GM18867 (cell line): ENCODE results near the gene ALK.

Experiments
- ATAC-seq: cut with Tn5 transposase; IDR thresholded peaks from one replicate; pipeline ENCODE4 v1.9.1; 2021; ENCODE audit warnings: mild to moderate bottlenecking, moderate library complexity; ENCODE audit not compliant: unreplicated experiment

The ALK gene

DNA sequence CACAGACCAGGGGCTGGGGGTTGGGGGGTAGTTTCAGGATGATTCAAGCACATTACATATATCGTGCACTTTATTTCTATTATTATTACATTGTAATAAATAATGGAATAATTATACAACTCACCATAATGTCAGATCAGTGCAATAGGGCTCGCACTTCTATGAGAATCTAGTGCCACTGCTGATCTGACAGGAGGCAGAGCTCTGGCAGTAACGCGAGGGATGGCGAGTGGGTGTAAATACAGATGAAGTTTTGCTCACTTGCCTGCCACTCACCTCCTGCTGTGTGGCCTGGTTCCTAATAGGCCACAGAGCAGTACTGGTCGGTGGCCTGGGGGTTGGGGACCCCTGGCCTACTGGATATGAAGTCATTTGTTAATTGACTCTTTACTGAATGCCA, 615.6 kb downstream of the ALK start:
- no peak for ATAC-seq

DNA sequence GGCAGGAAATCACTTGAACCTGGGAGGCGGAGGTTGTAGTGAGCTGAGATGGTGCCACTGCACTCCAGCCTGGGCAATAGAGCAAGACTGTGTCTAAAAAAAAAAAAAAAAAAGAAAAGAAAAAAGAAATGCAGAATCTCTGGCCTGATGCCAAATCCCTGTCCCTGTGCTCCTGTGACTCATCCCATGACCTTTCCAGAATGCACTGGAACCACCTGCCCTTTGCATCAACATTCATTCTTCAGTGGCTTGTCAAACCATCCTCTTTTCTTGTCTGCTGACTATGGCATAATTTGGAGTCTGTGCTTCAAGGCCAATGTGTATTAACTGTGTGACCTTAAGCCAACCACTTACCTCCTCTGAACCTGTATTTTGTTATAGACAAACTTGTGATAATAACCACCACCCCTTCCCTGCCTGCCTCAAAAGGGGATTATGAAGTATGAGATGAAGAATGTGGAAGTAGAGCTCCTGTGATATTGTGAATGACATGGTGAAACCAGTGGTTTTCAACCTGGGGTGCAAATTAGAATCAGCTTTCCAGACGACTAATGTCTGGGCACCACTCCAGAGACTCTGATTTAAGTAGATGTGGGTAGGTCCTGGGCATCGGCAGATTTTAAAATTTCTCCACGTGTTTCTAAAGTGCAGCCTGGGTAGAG, 616.9 kb downstream of the ALK start:
- no peak for ATAC-seq

- ATAC-seq = no peak
These were observed 624.8 kb downstream of the ALK start for GRCh38 chr2:29296585-29296984.

- no peak for ATAC-seq
These were observed 625.5 kb downstream of the ALK start for GRCh38 chr2:29295845-29296244.

GRCh38 chr2:29293830-29294438, 627.5 kb downstream of the ALK start:
- no peak for ATAC-seq

DNA sequence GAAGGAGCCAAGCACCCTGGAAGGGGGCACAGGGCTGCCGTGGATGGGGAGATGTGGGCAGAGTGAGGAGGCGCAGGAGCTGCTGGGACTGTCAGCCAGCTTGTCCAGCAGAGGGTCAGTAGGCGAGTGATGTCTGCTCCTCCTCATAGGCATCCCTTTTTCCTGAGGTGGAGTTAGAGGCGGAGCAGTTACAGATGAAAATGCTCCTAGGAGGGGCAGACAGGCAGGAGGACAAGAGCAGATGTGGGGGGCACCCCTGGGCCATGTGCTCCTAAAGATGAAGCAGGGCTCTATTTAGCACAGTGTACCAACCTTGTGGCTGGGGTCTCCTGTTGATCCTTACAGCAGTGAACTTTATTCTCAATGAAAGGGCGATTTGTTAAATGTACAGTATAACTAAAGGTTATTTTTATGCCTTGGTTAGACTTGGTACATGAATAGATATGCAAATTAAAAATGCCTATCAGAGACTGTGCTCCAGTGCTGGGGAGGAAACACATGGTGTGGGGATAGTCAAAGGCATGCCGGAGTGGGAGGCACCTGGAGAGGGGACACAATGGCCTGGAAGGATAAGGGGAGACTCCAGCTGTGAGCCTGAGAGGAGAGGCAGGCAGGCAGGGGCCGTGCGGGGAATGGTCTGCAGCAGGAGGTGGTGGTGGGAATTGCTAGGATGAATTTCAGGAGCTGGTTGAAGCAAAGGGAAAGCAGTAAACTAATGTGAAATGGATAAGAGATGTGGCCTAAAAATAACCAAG, 630.9 kb downstream of the ALK start:
- no peak for ATAC-seq

DNA sequence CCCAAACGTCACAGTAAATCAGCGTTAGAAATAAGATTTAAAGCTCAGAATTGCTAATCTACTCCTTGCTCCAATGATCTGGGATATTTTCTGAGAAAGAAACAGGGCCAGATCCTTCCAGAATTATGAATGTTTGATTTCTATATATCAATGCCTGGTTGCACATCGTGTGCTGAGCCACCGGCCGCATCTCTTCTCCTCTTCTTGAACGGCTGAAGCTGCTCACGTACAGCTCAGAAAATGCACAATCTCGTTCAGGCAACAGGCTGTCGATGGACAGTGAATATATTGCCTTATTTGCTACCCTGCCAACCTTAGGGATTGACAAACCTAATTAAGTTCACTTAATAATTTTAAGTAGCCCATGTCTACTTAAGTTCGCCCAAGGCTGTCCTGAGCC, 636.7 kb downstream of the ALK start:
- ATAC-seq = no peak

DNA sequence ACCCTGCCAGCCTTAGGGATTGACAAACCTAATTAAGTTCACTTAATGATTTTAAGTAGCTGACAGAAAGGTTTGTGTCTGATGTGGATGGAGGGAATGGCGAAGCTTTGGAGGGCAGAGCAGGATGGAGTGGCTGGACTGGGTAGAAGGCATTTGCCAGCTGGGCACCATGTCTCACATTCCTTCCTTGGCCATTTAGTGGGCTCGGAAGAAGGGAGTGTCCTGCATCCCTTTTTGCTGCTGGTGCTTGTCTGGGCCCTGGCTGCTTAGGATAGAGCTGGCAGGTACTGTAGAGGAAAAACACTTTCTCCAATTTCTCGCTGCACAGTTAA, 639.5 kb downstream of the ALK start:
- no peak for ATAC-seq

- ATAC-seq = no peak
These were observed 640.1 kb downstream of the ALK start for GRCh38 chr2:29281086-29281915.

DNA sequence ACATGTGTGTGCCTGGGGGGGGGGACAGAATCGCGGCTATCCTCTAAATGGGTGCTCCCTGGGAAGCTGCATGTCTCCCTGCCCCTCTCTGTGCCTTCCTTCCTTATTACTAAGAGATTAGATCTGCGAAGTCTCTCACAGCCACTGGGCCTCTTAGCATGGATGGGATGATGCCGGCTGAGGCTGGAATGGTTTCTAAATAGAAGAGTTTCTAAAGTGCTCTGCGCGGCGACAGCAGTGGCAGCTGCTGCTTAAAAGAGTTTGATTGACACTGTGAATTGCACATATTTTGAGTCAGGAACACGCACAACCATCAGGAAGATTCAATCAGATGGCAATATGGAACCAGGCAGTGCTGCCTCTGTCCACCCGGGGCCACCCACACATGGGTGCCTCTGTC, 642.4 kb downstream of the ALK start:
- no peak for ATAC-seq

DNA sequence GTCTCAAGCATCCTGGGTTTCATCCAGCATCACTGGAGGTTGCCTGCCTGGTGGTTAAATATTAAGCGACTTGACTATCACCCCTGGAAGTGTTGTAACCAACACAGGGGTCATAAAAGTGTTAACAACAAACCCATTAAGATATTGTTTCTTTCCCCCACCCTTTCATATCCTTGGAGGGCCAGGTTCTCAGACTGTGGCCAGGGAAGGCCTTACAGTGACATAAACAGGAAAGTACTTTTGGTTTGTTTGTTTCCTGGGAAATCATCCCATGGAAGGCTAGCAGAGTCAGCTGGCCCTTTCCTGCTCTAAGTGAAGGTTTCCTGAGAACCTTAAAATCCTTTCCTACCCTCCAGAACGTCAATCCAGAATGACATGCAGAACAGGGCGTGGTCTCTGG, 645.2 kb downstream of the ALK start:
- ATAC-seq = no peak

- no peak for ATAC-seq
These were observed 646.2 kb downstream of the ALK start for GRCh38 chr2:29275186-29275585.

GRCh38 chr2:29273685-29274611, 647.4 kb downstream of the ALK start:
- ATAC-seq = no peak

DNA sequence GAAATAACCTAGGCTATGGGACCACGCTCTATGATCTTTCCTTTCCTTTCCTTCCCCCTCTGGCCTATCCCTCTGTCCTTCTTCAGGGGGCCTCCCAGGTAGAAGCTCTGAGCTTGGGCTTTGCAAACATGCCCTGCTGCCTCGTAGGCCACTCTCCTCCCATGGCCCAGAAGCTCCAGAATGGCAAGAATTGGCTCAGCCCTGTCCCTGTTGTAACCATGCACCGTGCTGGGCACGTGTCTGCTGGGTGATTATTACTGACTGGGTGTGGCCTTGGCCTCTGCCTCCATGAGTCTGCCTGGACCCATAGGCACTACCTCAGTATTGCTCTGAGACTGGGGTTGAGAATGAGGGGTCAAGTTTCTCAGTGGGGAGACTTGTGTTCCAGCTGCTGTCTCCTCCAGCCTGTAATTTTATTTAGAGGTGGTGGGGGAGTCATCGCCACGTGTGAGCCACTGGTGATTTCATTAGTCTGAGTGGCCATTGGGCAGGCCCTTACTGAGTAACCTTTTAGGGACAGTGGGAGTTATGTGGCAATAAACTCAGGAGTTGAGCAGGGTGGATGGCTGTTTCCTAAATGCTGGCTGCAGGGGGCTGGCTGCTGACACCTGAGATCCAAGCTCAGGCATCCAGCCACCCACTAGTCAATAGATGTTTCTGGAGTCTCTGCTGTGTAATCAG, 648.2 kb downstream of the ALK start:
- no peak for ATAC-seq

DNA sequence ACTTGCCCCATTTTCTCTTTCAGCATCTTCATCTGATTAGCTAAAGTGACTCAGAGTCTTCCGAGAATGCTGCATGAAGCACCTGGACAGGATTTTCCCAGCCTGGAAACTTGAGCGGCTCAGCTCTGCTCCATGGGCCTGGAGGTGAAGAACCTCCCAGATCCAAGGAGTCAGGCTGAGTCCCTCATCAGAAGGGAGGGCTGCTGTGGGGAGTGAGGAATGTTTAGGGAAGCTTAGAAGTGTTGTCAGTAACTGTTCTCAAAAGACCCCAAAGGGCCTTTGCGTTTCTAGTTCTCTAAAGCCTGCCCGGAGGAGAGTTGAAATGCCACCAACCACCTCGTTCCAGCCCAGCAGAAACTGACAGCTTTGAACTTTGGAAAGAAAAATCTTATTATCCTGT, 649.1 kb downstream of the ALK start:
- no peak for ATAC-seq

DNA sequence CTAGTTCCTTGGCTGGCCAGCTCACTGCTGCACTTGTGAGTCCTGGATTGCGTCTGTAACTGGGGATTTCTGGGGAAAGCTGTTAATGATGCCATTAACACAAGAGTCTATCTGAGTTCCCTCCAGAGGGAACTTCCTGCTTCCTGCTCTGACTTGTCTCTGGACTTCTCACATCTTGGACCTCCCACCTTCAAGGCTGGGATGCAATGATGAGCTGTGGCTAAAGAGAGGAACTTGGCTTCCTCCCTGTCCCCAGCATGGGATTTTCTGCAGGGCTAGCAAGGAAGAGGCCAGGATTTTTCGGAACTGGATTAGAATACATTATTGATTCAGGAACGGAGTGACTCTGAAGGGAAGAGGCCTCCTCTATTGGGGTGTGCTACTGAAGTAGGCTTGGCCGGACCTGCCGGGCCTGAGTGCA, 650.7 kb downstream of the ALK start:
- no peak for ATAC-seq

DNA sequence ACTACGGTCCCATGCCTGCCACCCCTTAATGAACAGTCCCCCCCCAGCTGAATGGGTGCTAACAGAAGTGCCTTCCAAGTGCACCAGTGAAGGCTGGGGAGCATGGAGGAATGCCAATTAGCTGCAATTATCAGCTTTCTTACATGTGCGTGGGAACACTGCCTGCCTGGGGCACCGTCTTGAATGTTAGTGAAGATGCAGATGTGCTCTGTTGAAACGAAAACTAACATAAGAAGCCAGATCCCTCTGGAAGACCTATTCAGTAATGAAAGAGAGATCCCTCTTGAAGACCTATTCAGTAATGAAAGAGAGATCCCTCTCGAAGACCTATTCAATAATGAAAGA, 651.6 kb downstream of the ALK start:
- no peak for ATAC-seq

- no peak for ATAC-seq
These were observed 652.2 kb downstream of the ALK start for GRCh38 chr2:29269095-29269764.

- no peak for ATAC-seq
These were observed 653.7 kb downstream of the ALK start for GRCh38 chr2:29267720-29268119.
